Fibroblast of lung (primary cell): ENCODE data around the gene USH1C.

ENCODE experiments used
- CTCF ChIP-seq, 2 donors: IDR thresholded peaks in 1 of 2; conservative IDR thresholded peaks in 1 of 2; 1 replicate in 1 of 2; 2 replicates in 1 of 2; pipeline ENCODE4 v1.5.1; 2011 to 2012; ENCODE audit warnings: low read length in 2 of 2, control low read depth in 1 of 2, inconsistent platforms in 1 of 2, low read depth in 1 of 2, mild to moderate bottlenecking in 1 of 2
- EZH2 ChIP-seq: IDR thresholded peaks from 2 replicates; pipeline ENCODE4 v1.5.1; 2012; ENCODE audit warnings: low read length, control low read depth, mild to moderate bottlenecking; ENCODE audit errors: missing control alignments

- TF ChIP-seq CTCF (conservative IDR thresholded peaks at IDR 0.05 in 1 of 2, IDR thresholded peaks at IDR 0.05 in 1 of 2; ENCODE audit: low read depth in 1 of 2, low read length in 2 of 2): no peak
- no peak for TF ChIP-seq EZH2
These were observed 49.4 kb upstream of the USH1C start for GRCh38 chr11:17593466-17594245.
